Forelimb muscle (tissue), 1 donor: ENCODE measurements around the gene FAM174B. TPM values are rescaled to one million over a fixed set of nuclear protein-coding genes. Genes with fewer than 3 reads are reported as not detected.
A peak's percentile ranks its signal among the peaks of the same experiment; 100 is the strongest.

Experiments
- DNase-seq: peaks from one replicate; pipeline ENCODE4 v3.0.0-alpha.2; 2013; ENCODE audit warnings: low read depth
- polyA plus RNA-seq: library from polyadenylated mRNA; unstranded; fragments of 120-200 nt; gene quantifications from one replicate; pipeline ENCODE4 v1.2.1, GENCODE V29; 2013; ENCODE audit not compliant: insufficient read length

The FAM174B gene
- polyA plus RNA-seq, 1 donor = 18.9 TPM

GRCh38 chr15:92638709-92639365 lies 16.7 kb downstream of the FAM174B start:
- DNase-seq = no peak

GRCh38 chr15:92638291-92638708 lies 17.3 kb downstream of the FAM174B start:
- no peak for DNase-seq

- no peak for DNase-seq
Measured at GRCh38 chr15:92637626-92638025, 17.9 kb downstream of the FAM174B start.

GRCh38 chr15:92636908-92637481 lies 18.6 kb downstream of the FAM174B start:
- no peak for DNase-seq

- DNase-seq = no peak
Measured at GRCh38 chr15:92636401-92636907, 19.1 kb downstream of the FAM174B start.

GRCh38 chr15:92634671-92635201 lies 20.8 kb downstream of the FAM174B start:
- DNase-seq = no peak

GRCh38 chr15:92634060-92634459 lies 21.5 kb downstream of the FAM174B start:
- no peak for DNase-seq

- DNase-seq = no peak
Measured at GRCh38 chr15:92633418-92633817, 22.2 kb downstream of the FAM174B start.

GRCh38 chr15:92633001-92633400 lies 22.6 kb downstream of the FAM174B start:
- no peak for DNase-seq

- no peak for DNase-seq
Measured at GRCh38 chr15:92631721-92632120, 23.9 kb downstream of the FAM174B start.

GRCh38 chr15:92629975-92630626 lies 25.5 kb downstream of the FAM174B start:
- no peak for DNase-seq

GRCh38 chr15:92629276-92629974 lies 26.1 kb downstream of the FAM174B start:
- DNase-seq = no peak

- no peak for DNase-seq
Measured at GRCh38 chr15:92627014-92627413, 28.6 kb downstream of the FAM174B start.

- DNase-seq = no peak
Measured at GRCh38 chr15:92625251-92625980, 30.2 kb downstream of the FAM174B start.

- no peak for DNase-seq
Measured at GRCh38 chr15:92624401-92624991, 31.1 kb downstream of the FAM174B start.

- no peak for DNase-seq
Measured at GRCh38 chr15:92623435-92623834, 32.1 kb downstream of the FAM174B start.

GRCh38 chr15:92621972-92622533 lies 33.5 kb downstream of the FAM174B start:
- no peak for DNase-seq

GRCh38 chr15:92620991-92621390 lies 34.6 kb downstream of the FAM174B start:
- DNase-seq = no peak

- peak; percentile 87 for DNase-seq
Measured at GRCh38 chr15:92619145-92620101, 36.2 kb downstream of the FAM174B start.
